Measurements from ENCODE around the gene ARL15. TPM values are rescaled to one million over a fixed set of nuclear protein-coding genes. Genes with fewer than 3 reads are reported as not detected.

ARL15 gene
- total and polyA plus RNA-seq, 2 of the 8 experiments (the other 6 are each of a cell fraction or from before 2014, with no cell fraction given), result 9.9 to 21.2 TPM

- POLR2A ChIA-PET (ENCODE audit: partially characterized antibody), result interaction anchor here (3.9 kb wide), 1 partner anchor 11 kb away, joined by 27 read pairs; the partner anchor contains the start of gene ARL15
- H4K5ac ChIP-seq (ENCODE audit: insufficient read length, low read depth, low read length), result no peak overlapping the region
- TF ChIP-seq RNF2 (IDR thresholded peaks at IDR 0.05; ENCODE audit: borderline replicate concordance, low read depth, low read length, missing control alignments, poor library complexity, severe bottlenecking) (no peak), RXRA (IDR thresholded peaks at IDR 0.05; ENCODE audit: insufficient read depth, low read depth, low read length) (no peak), SIX5 (IDR thresholded peaks at IDR 0.05; ENCODE audit: low read depth, low read length) (no peak), YY1 (IDR thresholded peaks at IDR 0.05; ENCODE audit: low read depth, low read length) (no peak), RFX5 (IDR thresholded peaks at IDR 0.05; ENCODE audit: borderline replicate concordance, low read depth, low read length) (no peak), ASH2L (IDR thresholded peaks at IDR 0.05; ENCODE audit: low read length) (no peak), SUZ12 (IDR thresholded peaks at IDR 0.05; ENCODE audit: low read length) (no peak), BRCA1 (IDR thresholded peaks at IDR 0.05; ENCODE audit: low read depth, low read length) (no peak), E2F6 (IDR thresholded peaks at IDR 0.05) (no peak), CREB1 (IDR thresholded peaks at IDR 0.05) (no peak), MAX (IDR thresholded peaks at IDR 0.05) (no peak)
These were observed 11.4 kb downstream of the ARL15 start for GRCh38 chr5:54298947-54299346.

More at GRCh38 chr5:54298947-54299346, 11.4 kb downstream of the ARL15 start:
- no peak overlapping the region for H2BK20ac ChIP-seq (ENCODE audit: low read length)
- H3K23me2 ChIP-seq (ENCODE audit: low read depth, low read length), result no peaks in the 10 kb centered on the region
- H3K4me2 ChIP-seq (ENCODE audit: insufficient read depth in 1 of 2, low read depth in 2 of 2, low read length in 2 of 2), result no peak overlapping the region
- no peak overlapping the region for H3K4me3 ChIP-seq (ENCODE audit: extremely low read depth in 1 of 4, insufficient read depth in 2 of 4, low read depth in 3 of 4, low read length in 4 of 4)
- no peak overlapping the region for H3K9ac ChIP-seq (replicated peaks in 1 of 4; ENCODE audit: extremely low read depth in 1 of 4, low read depth in 3 of 4, low read length in 3 of 4)
- H3K36me3 ChIP-seq (ENCODE audit: control insufficient read depth in 2 of 4, insufficient read depth in 4 of 4, low read length in 3 of 4), result no peaks in the 10 kb centered on the region
- no peak overlapping the region for H2AFZ ChIP-seq (ENCODE audit: low read length)
- H3K79me1 ChIP-seq (ENCODE audit: low read depth, low read length), result peaks cover 3% of the 10 kb centered on the region
- FAIRE-seq (no peak), DNase-seq (ENCODE audit: low read depth in 1 of 2, low spot score in 2 of 2) (no peak)
- peaks cover 5 to 77% of the 10 kb centered on the region in 2 experiments; a peak in 3 of 4 replicates for H3K79me2 ChIP-seq (ENCODE audit: control insufficient read depth in 1 of 2, insufficient read depth in 2 of 2, low read length in 2 of 2)
- no peak overlapping the region for H3K14ac ChIP-seq (ENCODE audit: insufficient read length)
- peaks cover 0 to 4% of the 10 kb centered on the region in 2 experiments for H4K20me1 ChIP-seq (replicated peaks in 1 of 2; ENCODE audit: control insufficient read depth in 1 of 2, insufficient read depth in 2 of 2, low read length in 2 of 2)
- no peak overlapping the region for H2BK5ac ChIP-seq (ENCODE audit: low read depth, low read length)
- H2AK5ac ChIP-seq (ENCODE audit: low read depth, low read length), result no peak overlapping the region
- no peak overlapping the region for H4K8ac ChIP-seq (ENCODE audit: extremely low read depth, insufficient read depth, low read length)
- CTCF ChIA-PET (ENCODE audit: partially characterized antibody), result interaction anchor here (0.9 kb wide), 1 partner anchor 13 kb away, joined by 5 read pairs; no protein-coding TSS in a partner anchor
- WGBS, 2 experiments (ENCODE audit: extremely low coverage in 1 of 2, insufficient coverage in 1 of 2, insufficient read length in 1 of 2, insufficient replicate concordance in 2 of 2, low coverage in 1 of 2, low lambda C conversion rate in 2 of 2, missing lambda C conversion rate in 1 of 2), result 100% methylated on average over 5 of the region's 5 CpGs; no CpG with 5 or more reads in 1 of the 2 experiments
- no peak overlapping the region for H3K27ac ChIP-seq (ENCODE audit: low read depth, low read length)
- H3K9me3 ChIP-seq (ENCODE audit: insufficient read depth in 2 of 2, low read depth in 1 of 2, low read length in 1 of 2), result no peaks in the 10 kb centered on the region
- no peak overlapping the region for H3K23ac ChIP-seq (ENCODE audit: insufficient read length)
- peaks cover 0 to 17% (median 8%) of the 10 kb centered on the region in 4 experiments; a peak in 5 of 7 replicates for H3K4me1 ChIP-seq (replicated peaks in 1 of 4; ENCODE audit: control insufficient read depth in 3 of 4, insufficient read depth in 4 of 4, low read length in 3 of 4)
- H3K4ac ChIP-seq (replicated peaks; ENCODE audit: insufficient read length, low read depth, low read length), result no peak overlapping the region
- no peak overlapping the region for H2BK15ac ChIP-seq (ENCODE audit: low read length)
- H3K18ac ChIP-seq (ENCODE audit: extremely low read depth, low read length), result no peak overlapping the region
- no peak overlapping the region for H3K56ac ChIP-seq (replicated peaks; ENCODE audit: insufficient read length, low read depth, low read length)
- H2BK12ac ChIP-seq (ENCODE audit: low read depth, low read length), result no peak overlapping the region
- no peak overlapping the region for H2BK120ac ChIP-seq (replicated peaks; ENCODE audit: low read depth, low read length)
- H3K27me3 ChIP-seq (replicated peaks in 1 of 4; ENCODE audit: control insufficient read depth in 3 of 4, extremely low read depth in 1 of 4, insufficient read depth in 3 of 4, low read length in 3 of 4), result no peaks in the 10 kb centered on the region
- no peak overlapping the region for H4K91ac ChIP-seq (replicated peaks; ENCODE audit: insufficient read length, low read length)

Data from H1 (cell line).